HepG2 (cell line): ENCODE measurements around the gene SP6. TPM values are rescaled to one million over a fixed set of nuclear protein-coding genes. Genes with fewer than 3 reads are reported as not detected.

Experiments used
- ATRX ChIP-seq: sonication (generic); formaldehyde crosslinking; IDR thresholded peaks from 2 replicates; pipeline ENCODE4 v1.4.0; 2020; ENCODE audit warnings: missing genetic modification reagents, borderline replicate concordance
- MIER2 ChIP-seq: IDR thresholded peaks from 2 replicates; pipeline ENCODE4 v1.6.1; 2016; ENCODE audit warnings: missing biosample characterization, missing genetic modification reagents
- NR2C2 ChIP-seq: sonication (generic); formaldehyde crosslinking; IDR thresholded peaks from 2 replicates; pipeline ENCODE4 v1.4.0; 2020; ENCODE audit warnings: missing genetic modification reagents, mild to moderate bottlenecking, moderate library complexity, borderline replicate concordance
- PAWR ChIP-seq: sonication (generic); formaldehyde crosslinking; IDR thresholded peaks from 2 replicates; pipeline ENCODE4 v1.4.0; 2020; ENCODE audit warnings: missing genetic modification reagents, mild to moderate bottlenecking, borderline replicate concordance
- SMYD3 ChIP-seq: sonication (generic); formaldehyde crosslinking; IDR thresholded peaks from 2 replicates; pipeline ENCODE4 v1.8.1; 2023; ENCODE audit warnings: mild to moderate bottlenecking, missing genetic modification reagents
- ZBTB1 ChIP-seq: sonication (generic); formaldehyde crosslinking; IDR thresholded peaks from 2 replicates; pipeline ENCODE4 v1.4.0; 2020; ENCODE audit warnings: missing genetic modification reagents, borderline replicate concordance
- ZBTB7A ChIP-seq: sonication (generic); formaldehyde crosslinking; IDR thresholded peaks from 2 replicates; pipeline ENCODE4 v1.8.0; 2022; ENCODE audit warnings: mild to moderate bottlenecking, missing genetic modification reagents
- ZNF160 ChIP-seq: sonication (generic); formaldehyde crosslinking; IDR thresholded peaks from 2 replicates; pipeline ENCODE4 v1.8.0; 2022; ENCODE audit warnings: mild to moderate bottlenecking, inconsistent platforms, missing genetic modification reagents
- ZNF343 ChIP-seq: sonication (generic); formaldehyde crosslinking; IDR thresholded peaks from 2 replicates; pipeline ENCODE4 v1.4.0; 2020; ENCODE audit warnings: mild to moderate bottlenecking, missing genetic modification reagents
- ZSCAN31 ChIP-seq: sonication (generic); formaldehyde crosslinking; IDR thresholded peaks from 2 replicates; pipeline ENCODE4 v1.5.0; 2020; ENCODE audit warnings: low read depth, mild to moderate bottlenecking, missing genetic modification reagents
- ZZZ3 ChIP-seq: sonication (generic); formaldehyde crosslinking; IDR thresholded peaks from 2 replicates; pipeline ENCODE4 v1.4.0; 2020; ENCODE audit warnings: missing genetic modification reagents, mild to moderate bottlenecking, borderline replicate concordance
- polyA plus RNA-seq, 8 experiments: library from polyadenylated mRNA; depleted of rRNA in 3 of 8; stranded (reverse) in 7 of 8; unstranded in 1 of 8; fragments of >200 nt; fragmentation: Illumina TruSeq in 4 of 8; extraction: Trizol in 4 of 8; gene quantifications; 2 replicates each; pipeline versions ENCODE4 v1.2.1 to v1.2.3, GENCODE V29; 2011 to 2016; ENCODE audit warnings: low read depth in 4 of 8, missing spikeins in 1 of 8, mixed read lengths in 1 of 8; ENCODE audit not compliant: insufficient read depth in 1 of 8
- total RNA-seq, 5 experiments: library from RNA; depleted of rRNA; stranded (reverse); fragments of >200 nt; fragmentation: Illumina TruSeq; extraction: Trizol; gene quantifications; 2 replicates each; pipeline ENCODE4 v1.2.3, GENCODE V29; 2016; ENCODE audit warnings: low read depth in 1 of 5
- TF ChIP-seq, protein P1 (sequence below): sonication (generic); formaldehyde crosslinking; IDR thresholded peaks from 2 replicates; pipeline ENCODE4 v1.4.0; 2020; ENCODE audit warnings: missing genetic modification reagents
- TF ChIP-seq, protein P2 (sequence below): IDR thresholded peaks from 2 replicates; pipeline ENCODE4 v1.6.1; 2018; ENCODE audit warnings: missing genetic modification reagents, mild to moderate bottlenecking, missing compliant biosample characterization
- TF ChIP-seq, protein P3 (sequence below): IDR thresholded peaks from 2 replicates; pipeline ENCODE4 v1.6.1; 2016; ENCODE audit warnings: missing biosample characterization, missing genetic modification reagents, low read depth
- TF ChIP-seq, protein P4 (sequence below): sonication (generic); formaldehyde crosslinking; IDR thresholded peaks from 2 replicates; pipeline ENCODE4 v1.4.0; 2020; ENCODE audit warnings: mild to moderate bottlenecking, missing genetic modification reagents, borderline replicate concordance
- TF ChIP-seq, protein P5 (sequence below): IDR thresholded peaks from 2 replicates; pipeline ENCODE4 v1.6.1; 2012; ENCODE audit warnings: inconsistent platforms
- TF ChIP-seq, protein P6 (sequence below): sonication (generic); formaldehyde crosslinking; IDR thresholded peaks from 2 replicates; pipeline ENCODE4 v1.5.1; 2020; ENCODE audit warnings: mild to moderate bottlenecking, missing genetic modification reagents

Gene SP6
- total and polyA plus RNA-seq, 2 of the 13 experiments (the other 11 are each of a cell fraction or from before 2014, with no cell fraction given) = 0.07 TPM

DNA sequence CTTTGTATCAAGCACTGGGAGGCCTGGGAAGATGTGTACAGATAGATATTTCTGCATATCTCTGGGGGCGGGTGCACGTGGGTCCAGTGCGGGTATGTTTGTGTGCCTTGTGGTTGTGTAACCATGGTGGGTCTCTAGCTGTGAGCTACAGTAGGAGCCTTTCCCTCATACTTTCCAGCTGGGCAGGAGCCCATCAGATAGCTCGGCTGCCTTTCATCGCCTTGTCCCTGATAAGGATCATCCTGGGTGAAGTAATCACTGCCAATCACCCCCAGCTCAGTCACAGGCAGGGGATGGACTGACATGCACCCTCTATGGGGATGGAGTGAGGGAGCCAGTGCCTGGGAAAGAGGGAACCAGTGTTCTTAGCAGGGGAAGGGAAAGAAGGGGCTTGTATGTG, 6.7 kb downstream of the SP6 start (continued):
- TF ChIP-seq ZSCAN31 (no peak), ZBTB7A (CRISPR knock-in tag) (no peak), ZNF160 (CRISPR knock-in tag) (no peak), ATRX (CRISPR knock-in tag) (no peak), ZZZ3 (CRISPR knock-in tag) (no peak), ZNF343 (CRISPR knock-in tag) (no peak), MIER2 (CRISPR knock-in tag) (no peak), NR2C2 (CRISPR knock-in tag) (no peak), ZBTB1 (CRISPR knock-in tag) (no peak), SMYD3 (no peak), PAWR (CRISPR knock-in tag) (no peak)
- TF ChIP-seq, protein P1, sequence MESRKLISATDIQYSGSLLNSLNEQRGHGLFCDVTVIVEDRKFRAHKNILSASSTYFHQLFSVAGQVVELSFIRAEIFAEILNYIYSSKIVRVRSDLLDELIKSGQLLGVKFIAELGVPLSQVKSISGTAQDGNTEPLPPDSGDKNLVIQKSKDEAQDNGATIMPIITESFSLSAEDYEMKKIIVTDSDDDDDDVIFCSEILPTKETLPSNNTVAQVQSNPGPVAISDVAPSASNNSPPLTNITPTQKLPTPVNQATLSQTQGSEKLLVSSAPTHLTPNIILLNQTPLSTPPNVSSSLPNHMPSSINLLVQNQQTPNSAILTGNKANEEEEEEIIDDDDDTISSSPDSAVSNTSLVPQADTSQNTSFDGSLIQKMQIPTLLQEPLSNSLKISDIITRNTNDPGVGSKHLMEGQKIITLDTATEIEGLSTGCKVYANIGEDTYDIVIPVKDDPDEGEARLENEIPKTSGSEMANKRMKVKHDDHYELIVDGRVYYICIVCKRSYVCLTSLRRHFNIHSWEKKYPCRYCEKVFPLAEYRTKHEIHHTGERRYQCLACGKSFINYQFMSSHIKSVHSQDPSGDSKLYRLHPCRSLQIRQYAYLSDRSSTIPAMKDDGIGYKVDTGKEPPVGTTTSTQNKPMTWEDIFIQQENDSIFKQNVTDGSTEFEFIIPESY (CRISPR knock-in tag) = no peak
- TF ChIP-seq, protein P2, sequence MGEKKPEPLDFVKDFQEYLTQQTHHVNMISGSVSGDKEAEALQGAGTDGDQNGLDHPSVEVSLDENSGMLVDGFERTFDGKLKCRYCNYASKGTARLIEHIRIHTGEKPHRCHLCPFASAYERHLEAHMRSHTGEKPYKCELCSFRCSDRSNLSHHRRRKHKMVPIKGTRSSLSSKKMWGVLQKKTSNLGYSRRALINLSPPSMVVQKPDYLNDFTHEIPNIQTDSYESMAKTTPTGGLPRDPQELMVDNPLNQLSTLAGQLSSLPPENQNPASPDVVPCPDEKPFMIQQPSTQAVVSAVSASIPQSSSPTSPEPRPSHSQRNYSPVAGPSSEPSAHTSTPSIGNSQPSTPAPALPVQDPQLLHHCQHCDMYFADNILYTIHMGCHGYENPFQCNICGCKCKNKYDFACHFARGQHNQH = peak; percentile 49; the same call in 1 of the 2 replicates
- TF ChIP-seq, protein P3, sequence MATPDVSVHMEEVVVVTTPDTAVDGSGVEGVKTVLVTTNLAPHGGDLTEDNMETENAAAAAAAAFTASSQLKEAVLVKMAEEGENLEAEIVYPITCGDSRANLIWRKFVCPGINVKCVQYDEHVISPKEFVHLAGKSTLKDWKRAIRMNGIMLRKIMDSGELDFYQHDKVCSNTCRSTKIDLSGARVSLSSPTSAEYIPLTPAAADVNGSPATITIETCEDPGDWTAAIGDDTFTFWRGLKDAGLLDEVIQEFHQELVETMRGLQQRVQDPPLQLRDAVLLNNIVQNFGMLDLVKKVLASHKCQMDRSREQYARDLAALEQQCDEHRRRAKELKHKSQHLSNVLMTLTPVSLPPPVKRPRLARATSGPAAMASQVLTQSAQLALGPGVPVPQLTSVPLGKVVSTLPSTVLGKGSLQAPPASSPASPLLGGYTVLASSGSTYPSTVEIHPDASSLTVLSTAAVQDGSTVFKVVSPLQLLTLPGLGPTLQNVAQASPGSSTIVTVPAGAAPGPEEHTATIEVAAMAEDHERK (CRISPR knock-in tag) = no peak
- TF ChIP-seq, protein P4, sequence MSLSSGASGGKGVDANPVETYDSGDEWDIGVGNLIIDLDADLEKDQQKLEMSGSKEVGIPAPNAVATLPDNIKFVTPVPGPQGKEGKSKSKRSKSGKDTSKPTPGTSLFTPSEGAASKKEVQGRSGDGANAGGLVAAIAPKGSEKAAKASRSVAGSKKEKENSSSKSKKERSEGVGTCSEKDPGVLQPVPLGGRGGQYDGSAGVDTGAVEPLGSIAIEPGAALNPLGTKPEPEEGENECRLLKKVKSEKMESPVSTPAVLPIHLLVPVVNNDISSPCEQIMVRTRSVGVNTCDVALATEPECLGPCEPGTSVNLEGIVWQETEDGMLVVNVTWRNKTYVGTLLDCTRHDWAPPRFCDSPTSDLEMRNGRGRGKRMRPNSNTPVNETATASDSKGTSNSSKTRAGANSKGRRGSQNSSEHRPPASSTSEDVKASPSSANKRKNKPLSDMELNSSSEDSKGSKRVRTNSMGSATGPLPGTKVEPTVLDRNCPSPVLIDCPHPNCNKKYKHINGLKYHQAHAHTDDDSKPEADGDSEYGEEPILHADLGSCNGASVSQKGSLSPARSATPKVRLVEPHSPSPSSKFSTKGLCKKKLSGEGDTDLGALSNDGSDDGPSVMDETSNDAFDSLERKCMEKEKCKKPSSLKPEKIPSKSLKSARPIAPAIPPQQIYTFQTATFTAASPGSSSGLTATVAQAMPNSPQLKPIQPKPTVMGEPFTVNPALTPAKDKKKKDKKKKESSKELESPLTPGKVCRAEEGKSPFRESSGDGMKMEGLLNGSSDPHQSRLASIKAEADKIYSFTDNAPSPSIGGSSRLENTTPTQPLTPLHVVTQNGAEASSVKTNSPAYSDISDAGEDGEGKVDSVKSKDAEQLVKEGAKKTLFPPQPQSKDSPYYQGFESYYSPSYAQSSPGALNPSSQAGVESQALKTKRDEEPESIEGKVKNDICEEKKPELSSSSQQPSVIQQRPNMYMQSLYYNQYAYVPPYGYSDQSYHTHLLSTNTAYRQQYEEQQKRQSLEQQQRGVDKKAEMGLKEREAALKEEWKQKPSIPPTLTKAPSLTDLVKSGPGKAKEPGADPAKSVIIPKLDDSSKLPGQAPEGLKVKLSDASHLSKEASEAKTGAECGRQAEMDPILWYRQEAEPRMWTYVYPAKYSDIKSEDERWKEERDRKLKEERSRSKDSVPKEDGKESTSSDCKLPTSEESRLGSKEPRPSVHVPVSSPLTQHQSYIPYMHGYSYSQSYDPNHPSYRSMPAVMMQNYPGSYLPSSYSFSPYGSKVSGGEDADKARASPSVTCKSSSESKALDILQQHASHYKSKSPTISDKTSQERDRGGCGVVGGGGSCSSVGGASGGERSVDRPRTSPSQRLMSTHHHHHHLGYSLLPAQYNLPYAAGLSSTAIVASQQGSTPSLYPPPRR (CRISPR knock-in tag) = no peak
- TF ChIP-seq, protein P5, sequence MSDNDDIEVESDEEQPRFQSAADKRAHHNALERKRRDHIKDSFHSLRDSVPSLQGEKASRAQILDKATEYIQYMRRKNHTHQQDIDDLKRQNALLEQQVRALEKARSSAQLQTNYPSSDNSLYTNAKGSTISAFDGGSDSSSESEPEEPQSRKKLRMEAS = peak; percentile 48
- TF ChIP-seq, protein P6, sequence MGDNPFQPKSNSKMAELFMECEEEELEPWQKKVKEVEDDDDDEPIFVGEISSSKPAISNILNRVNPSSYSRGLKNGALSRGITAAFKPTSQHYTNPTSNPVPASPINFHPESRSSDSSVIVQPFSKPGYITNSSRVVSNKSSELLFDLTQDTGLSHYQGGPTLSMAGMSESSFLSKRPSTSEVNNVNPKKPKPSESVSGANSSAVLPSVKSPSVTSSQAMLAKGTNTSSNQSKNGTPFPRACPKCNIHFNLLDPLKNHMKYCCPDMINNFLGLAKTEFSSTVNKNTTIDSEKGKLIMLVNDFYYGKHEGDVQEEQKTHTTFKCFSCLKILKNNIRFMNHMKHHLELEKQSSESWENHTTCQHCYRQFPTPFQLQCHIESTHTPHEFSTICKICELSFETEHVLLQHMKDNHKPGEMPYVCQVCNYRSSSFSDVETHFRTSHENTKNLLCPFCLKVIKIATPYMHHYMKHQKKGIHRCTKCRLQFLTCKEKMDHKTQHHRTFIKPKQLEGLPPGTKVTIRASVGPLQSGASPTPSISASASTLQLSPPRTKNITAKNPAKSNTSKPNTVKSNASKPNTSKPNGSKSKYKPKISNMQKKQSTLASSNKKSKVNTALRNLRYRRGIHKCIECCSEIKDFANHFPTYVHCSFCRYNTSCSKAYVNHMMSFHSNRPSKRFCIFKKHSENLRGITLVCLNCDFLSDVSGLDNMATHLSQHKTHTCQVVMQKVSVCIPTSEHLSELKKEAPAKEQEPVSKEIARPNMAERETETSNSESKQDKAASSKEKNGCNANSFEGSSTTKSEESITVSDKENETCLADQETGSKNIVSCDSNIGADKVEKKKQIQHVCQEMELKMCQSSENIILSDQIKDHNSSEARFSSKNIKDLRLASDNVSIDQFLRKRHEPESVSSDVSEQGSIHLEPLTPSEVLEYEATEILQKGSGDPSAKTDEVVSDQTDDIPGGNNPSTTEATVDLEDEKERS = no peak
